Nephron progenitor cell (in vitro differentiated cells): Measurements from ENCODE around the gene IRF2BP2.

Source experiments
- DNase-seq: peaks from one replicate; pipeline ENCODE4 v3.0.0; 2021
- H3K27ac Mint-ChIP-seq: 2 replicates; pipeline ENCODE4 v1.8.0; 2021; ENCODE audit warnings: mild to moderate bottlenecking, moderate library complexity, mixed read lengths
- H3K27me3 Mint-ChIP-seq: 2 replicates; pipeline ENCODE4 v1.8.0; 2021; ENCODE audit warnings: mild to moderate bottlenecking, low read depth, mixed read lengths; ENCODE audit not compliant: poor library complexity
- H3K36me3 Mint-ChIP-seq: 2 replicates; pipeline ENCODE4 v1.8.0; 2021; ENCODE audit warnings: low read depth, mixed read lengths
- H3K4me1 Mint-ChIP-seq: 2 replicates; pipeline ENCODE4 v1.8.0; 2021; ENCODE audit warnings: mixed read lengths
- H3K4me3 Mint-ChIP-seq: 2 replicates; pipeline ENCODE4 v1.8.0; 2021; ENCODE audit warnings: mild to moderate bottlenecking, moderate library complexity, mixed read lengths
- H3K9me3 Mint-ChIP-seq: 2 replicates; pipeline ENCODE4 v1.8.0; 2021; ENCODE audit warnings: mild to moderate bottlenecking, moderate library complexity, mixed read lengths
- CTCF ChIP-seq: fragments of 200-600 bp; sonication (generic); IDR thresholded peaks from 2 replicates; pipeline ENCODE4 v1.5.0; 2021; ENCODE audit warnings: antibody characterized with exemption

IRF2BP2 gene

GRCh38 chr1:234573711-234574299 is 36.2 kb downstream of the IRF2BP2 start:
- Mint-ChIP-seq H3K4me3 (no peak overlapping the region), H3K27me3 (peaks cover 10% of the 10 kb centered on the region), H3K9me3 (no peaks in the 10 kb centered on the region), H3K27ac (no peak overlapping the region), H3K4me1 (peaks cover 30% of the 10 kb centered on the region), H3K36me3 (no peaks in the 10 kb centered on the region)
- TF ChIP-seq CTCF: no peak
- DNase-seq: no peak

- Mint-ChIP-seq H3K36me3 (no peaks in the 10 kb centered on the region), H3K27me3 (peaks cover 5% of the 10 kb centered on the region), H3K9me3 (no peaks in the 10 kb centered on the region), H3K27ac (peak overlapping the region; percentile 68), H3K4me1 (peaks cover 30% of the 10 kb centered on the region), H3K4me3 (no peak overlapping the region)
- no peak for TF ChIP-seq CTCF
- no peak for DNase-seq
These were observed 37.0 kb downstream of the IRF2BP2 start for GRCh38 chr1:234572966-234573365.

GRCh38 chr1:234571702-234572101 is 38.3 kb downstream of the IRF2BP2 start:
- no peak for DNase-seq

GRCh38 chr1:234570329-234571120 is 39.5 kb downstream of the IRF2BP2 start:
- TF ChIP-seq CTCF: no peak
- H3K36me3 Mint-ChIP-seq: no peaks in the 10 kb centered on the region
- no peak for DNase-seq
- peaks cover 5% of the 10 kb centered on the region for H3K27me3 Mint-ChIP-seq
- H3K4me3 Mint-ChIP-seq: no peak overlapping the region
- H3K4me1 Mint-ChIP-seq: peaks cover 30% of the 10 kb centered on the region
- no peak overlapping the region for H3K27ac Mint-ChIP-seq
- peaks cover 7% of the 10 kb centered on the region for H3K9me3 Mint-ChIP-seq

More at GRCh38 chr1:234571702-234572101, 38.3 kb downstream of the IRF2BP2 start:
- Mint-ChIP-seq H3K9me3 (peaks cover 6% of the 10 kb centered on the region), H3K36me3 (no peaks in the 10 kb centered on the region), H3K4me1 (peaks cover 30% of the 10 kb centered on the region), H3K4me3 (no peak overlapping the region), H3K27me3 (peaks cover 5% of the 10 kb centered on the region), H3K27ac (peak overlapping the region; percentile 22)
- no peak for TF ChIP-seq CTCF

GRCh38 chr1:234568345-234568744 is 41.6 kb downstream of the IRF2BP2 start:
- Mint-ChIP-seq H3K27me3 (peaks cover 2% of the 10 kb centered on the region), H3K36me3 (no peaks in the 10 kb centered on the region), H3K4me1 (peaks cover 28% of the 10 kb centered on the region), H3K4me3 (no peak overlapping the region), H3K27ac (no peak overlapping the region), H3K9me3 (peaks cover 7% of the 10 kb centered on the region)
- DNase-seq: no peak
- no peak for TF ChIP-seq CTCF
